ENCODE data around the gene APCDD1. TPM values are rescaled to one million over a fixed set of nuclear protein-coding genes. Genes with fewer than 3 reads are reported as not detected.

Gene APCDD1
- total RNA-seq, 1 experiment from 2014 or later, result 355 TPM

GRCh38 chr18:10455726-10456453 lies 1.5 kb downstream of the APCDD1 start:
- Histone ChIP-seq H3K9me3 (ENCODE audit: low read depth, low read length, poor library complexity, severe bottlenecking) (no peaks in the 10 kb centered on the region), H3K36me3 (ENCODE audit: insufficient read depth, low read length, poor library complexity, severe bottlenecking) (peaks cover 45% of the 10 kb centered on the region), H3K4me3 (ENCODE audit: low read depth, low read length, poor library complexity, severe bottlenecking) (peak overlapping the region; percentile 73), H3K27me3 (replicated peaks; ENCODE audit: insufficient read depth, low read depth, low read length, poor library complexity) (no peaks in the 10 kb centered on the region), H3K4me1 (ENCODE audit: insufficient read depth, low read length, poor library complexity, severe bottlenecking) (peaks cover 45% of the 10 kb centered on the region), H3K27ac (ENCODE audit: low read depth, low read length, poor library complexity, severe bottlenecking) (peak overlapping the region; percentile 99)
- TF ChIP-seq, protein P1, sequence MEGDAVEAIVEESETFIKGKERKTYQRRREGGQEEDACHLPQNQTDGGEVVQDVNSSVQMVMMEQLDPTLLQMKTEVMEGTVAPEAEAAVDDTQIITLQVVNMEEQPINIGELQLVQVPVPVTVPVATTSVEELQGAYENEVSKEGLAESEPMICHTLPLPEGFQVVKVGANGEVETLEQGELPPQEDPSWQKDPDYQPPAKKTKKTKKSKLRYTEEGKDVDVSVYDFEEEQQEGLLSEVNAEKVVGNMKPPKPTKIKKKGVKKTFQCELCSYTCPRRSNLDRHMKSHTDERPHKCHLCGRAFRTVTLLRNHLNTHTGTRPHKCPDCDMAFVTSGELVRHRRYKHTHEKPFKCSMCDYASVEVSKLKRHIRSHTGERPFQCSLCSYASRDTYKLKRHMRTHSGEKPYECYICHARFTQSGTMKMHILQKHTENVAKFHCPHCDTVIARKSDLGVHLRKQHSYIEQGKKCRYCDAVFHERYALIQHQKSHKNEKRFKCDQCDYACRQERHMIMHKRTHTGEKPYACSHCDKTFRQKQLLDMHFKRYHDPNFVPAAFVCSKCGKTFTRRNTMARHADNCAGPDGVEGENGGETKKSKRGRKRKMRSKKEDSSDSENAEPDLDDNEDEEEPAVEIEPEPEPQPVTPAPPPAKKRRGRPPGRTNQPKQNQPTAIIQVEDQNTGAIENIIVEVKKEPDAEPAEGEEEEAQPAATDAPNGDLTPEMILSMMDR (conservative IDR thresholded peaks at IDR 0.05; ENCODE audit: low read depth, low read length), result no peak
- no peak for TF ChIP-seq EZH2 (IDR thresholded peaks at IDR 0.05; ENCODE audit: borderline replicate concordance, low read depth, low read length, poor library complexity, severe bottlenecking)
- intact Hi-C loops (cut with micrococcal nuclease; ENCODE audit: unreplicated experiment), result loop anchor here (2.0 to 10.0 kb wide), 3 partner anchors 51 to 485 kb away; no protein-coding TSS in a partner anchor
- ChIA-PET CTCF (no interaction called here), POLR2A (ENCODE audit: low non-redundant PET) (interaction anchor here (0.8 kb wide), 1 partner anchor 14 kb away, joined by 3 read pairs; no protein-coding TSS in a partner anchor)
- no TSS peak for BruUV-seq (replicated peaks)
- DNase-seq (ENCODE audit: low spot score), result no peak

- ChIA-PET CTCF (no interaction called here), POLR2A (ENCODE audit: low non-redundant PET) (interaction anchor here (0.6 to 0.8 kb wide), 3 partner anchors 13 to 654 kb away, joined by 3 to 5 read pairs (median 3); no protein-coding TSS in a partner anchor)
- H3K9me3 ChIP-seq (ENCODE audit: low read depth, low read length, poor library complexity, severe bottlenecking), result no peaks in the 10 kb centered on the region
- no TSS peak for BruUV-seq (replicated peaks)
- intact Hi-C loops (cut with micrococcal nuclease; ENCODE audit: unreplicated experiment), result loop anchor here (2.0 to 10.0 kb wide), 3 partner anchors 52 to 486 kb away; no protein-coding TSS in a partner anchor
- peak overlapping the region; percentile 99 for H3K27ac ChIP-seq (ENCODE audit: low read depth, low read length, poor library complexity, severe bottlenecking)
- H3K4me3 ChIP-seq (ENCODE audit: low read depth, low read length, poor library complexity, severe bottlenecking), result peak overlapping the region; percentile 73
- TF ChIP-seq EZH2 (IDR thresholded peaks at IDR 0.05; ENCODE audit: borderline replicate concordance, low read depth, low read length, poor library complexity, severe bottlenecking), result no peak
- TF ChIP-seq, protein P1 (conservative IDR thresholded peaks at IDR 0.05; ENCODE audit: low read depth, low read length), result no peak
- H3K4me1 ChIP-seq (ENCODE audit: insufficient read depth, low read length, poor library complexity, severe bottlenecking), result peaks cover 52% of the 10 kb centered on the region
- H3K36me3 ChIP-seq (ENCODE audit: insufficient read depth, low read length, poor library complexity, severe bottlenecking), result peaks cover 49% of the 10 kb centered on the region
- peak; percentile 59 for DNase-seq (ENCODE audit: low spot score)
- H3K27me3 ChIP-seq (replicated peaks; ENCODE audit: insufficient read depth, low read depth, low read length, poor library complexity), result no peaks in the 10 kb centered on the region
These were observed 2.3 kb downstream of the APCDD1 start for GRCh38 chr18:10456718-10457117.

DNA sequence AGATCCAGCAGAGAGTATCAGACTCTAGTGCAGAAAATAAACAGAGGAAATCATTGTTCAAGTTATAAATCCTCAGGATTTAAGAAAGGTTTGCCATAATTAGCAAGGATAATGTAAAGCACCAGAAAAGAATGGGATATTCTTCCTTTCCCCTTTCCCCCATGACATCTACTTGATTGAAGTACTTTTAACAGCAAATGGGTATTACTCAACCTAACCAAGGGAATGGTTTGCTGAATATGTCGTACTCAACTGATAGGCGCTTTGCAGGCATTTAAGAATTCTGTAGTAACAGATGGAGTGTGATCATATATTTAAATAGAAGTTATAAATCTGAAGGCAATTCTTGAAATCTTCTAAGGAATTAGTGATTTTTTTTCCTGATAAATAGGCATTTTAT lies 2.7 kb downstream of the APCDD1 start:
- ChIA-PET CTCF (no interaction called here), POLR2A (ENCODE audit: low non-redundant PET) (interaction anchor here (0.6 to 0.8 kb wide), 3 partner anchors 12 to 653 kb away, joined by 3 to 5 read pairs (median 3); no protein-coding TSS in a partner anchor)
- intact Hi-C loops (cut with micrococcal nuclease; ENCODE audit: unreplicated experiment), result loop anchor here (2.0 to 10.0 kb wide), 3 partner anchors 52 to 486 kb away; no protein-coding TSS in a partner anchor
- peaks cover 53% of the 10 kb centered on the region for H3K4me1 ChIP-seq (ENCODE audit: insufficient read depth, low read length, poor library complexity, severe bottlenecking)
- no TSS peak for BruUV-seq (replicated peaks)
- H3K36me3 ChIP-seq (ENCODE audit: insufficient read depth, low read length, poor library complexity, severe bottlenecking), result peaks cover 49% of the 10 kb centered on the region
- no peaks in the 10 kb centered on the region for H3K27me3 ChIP-seq (replicated peaks; ENCODE audit: insufficient read depth, low read depth, low read length, poor library complexity)
- H3K4me3 ChIP-seq (ENCODE audit: low read depth, low read length, poor library complexity, severe bottlenecking), result peak overlapping the region; percentile 73
- TF ChIP-seq, protein P1 (conservative IDR thresholded peaks at IDR 0.05; ENCODE audit: low read depth, low read length), result no peak
- no peak for TF ChIP-seq EZH2 (IDR thresholded peaks at IDR 0.05; ENCODE audit: borderline replicate concordance, low read depth, low read length, poor library complexity, severe bottlenecking)
- peak; percentile 54 for DNase-seq (ENCODE audit: low spot score)
- H3K27ac ChIP-seq (ENCODE audit: low read depth, low read length, poor library complexity, severe bottlenecking), result peak overlapping the region; percentile 99
- H3K9me3 ChIP-seq (ENCODE audit: low read depth, low read length, poor library complexity, severe bottlenecking), result no peaks in the 10 kb centered on the region
